SH-SY5Y (cell line): ENCODE data around the gene WNK1.

Experiments
- GATA2 ChIP-seq: IDR thresholded peaks from 2 replicates; pipeline ENCODE4 v1.6.1; 2011; ENCODE audit warnings: mild to moderate bottlenecking, low read depth, low read length
- GATA3 ChIP-seq: IDR thresholded peaks from 2 replicates; pipeline ENCODE4 v1.6.1; 2011; ENCODE audit warnings: low read depth, mild to moderate bottlenecking, low read length, moderate library complexity

Gene WNK1

DNA sequence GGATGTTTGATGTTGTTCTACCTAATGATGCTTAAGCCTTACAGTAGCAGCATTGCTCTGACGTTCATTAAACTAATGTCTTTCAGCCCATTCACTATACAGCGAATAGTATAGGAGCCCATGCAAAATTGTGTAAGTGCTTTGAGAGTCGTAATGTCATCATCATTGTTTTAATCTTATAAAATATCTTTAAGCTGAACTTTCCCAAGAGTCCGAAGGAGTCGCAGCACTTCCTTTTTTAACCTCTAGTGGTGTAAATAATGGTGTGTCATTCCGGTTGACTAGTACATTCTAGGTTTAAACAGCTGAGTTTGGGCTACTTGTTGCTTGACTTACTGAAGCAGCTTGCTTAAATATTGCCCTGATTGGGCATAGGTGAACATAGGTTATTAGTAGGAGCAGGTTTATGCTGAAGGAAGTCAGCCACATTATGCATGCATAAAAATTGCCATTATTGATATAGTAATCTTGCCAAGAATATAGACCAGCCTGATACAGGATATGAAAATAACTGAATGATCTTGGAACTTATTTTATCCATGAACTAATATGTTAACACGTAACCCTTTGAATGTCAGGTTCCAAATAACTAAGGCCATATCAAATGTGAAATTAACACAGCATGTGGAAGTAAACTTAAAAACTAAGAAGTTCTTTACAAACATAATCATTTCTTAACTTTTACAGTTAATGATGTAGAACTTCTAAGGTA lies 2.6 kb downstream of the WNK1 start:
- TF ChIP-seq GATA3 (no peak), GATA2 (no peak)

DNA sequence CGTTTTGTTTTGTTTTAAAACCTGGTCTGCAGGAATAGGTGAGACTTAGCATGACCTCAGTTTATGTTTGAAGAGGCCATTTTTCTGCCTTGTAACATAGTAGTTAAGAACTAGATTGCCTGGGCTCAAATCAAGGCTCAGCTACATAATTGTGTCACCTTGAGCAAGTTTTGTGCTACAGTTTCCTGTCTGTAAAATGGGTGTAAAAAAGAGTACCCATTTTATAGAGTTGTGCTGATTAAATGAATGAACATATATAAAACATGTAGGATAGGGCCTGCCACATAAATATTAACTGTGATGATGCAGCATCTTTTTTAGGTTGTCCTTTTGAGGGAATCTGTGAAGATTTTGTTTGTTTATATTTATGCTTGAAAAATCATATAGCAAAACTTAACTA lies 7.2 kb downstream of the WNK1 start:
- no peak for TF ChIP-seq GATA3
- no peak for TF ChIP-seq GATA2

DNA sequence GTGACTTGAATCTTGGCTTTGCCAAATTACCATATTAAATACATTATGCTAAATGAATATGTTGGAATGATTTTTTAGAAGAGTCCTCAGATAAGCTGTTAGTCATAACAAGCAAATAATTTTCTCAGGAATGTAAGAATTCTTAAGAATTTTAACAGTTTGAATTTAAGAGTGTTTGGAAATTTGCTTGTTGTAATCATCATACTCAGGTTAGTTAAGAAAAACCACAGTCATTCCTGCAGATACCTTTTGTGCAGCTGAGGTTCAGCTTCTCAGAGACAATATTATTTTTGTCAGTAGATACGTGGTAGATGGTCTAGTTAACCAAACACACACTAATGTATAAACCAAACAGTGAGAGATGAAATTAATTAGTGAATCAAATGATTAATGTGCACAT lies 8.9 kb downstream of the WNK1 start:
- TF ChIP-seq GATA3 (no peak), GATA2 (no peak)

DNA sequence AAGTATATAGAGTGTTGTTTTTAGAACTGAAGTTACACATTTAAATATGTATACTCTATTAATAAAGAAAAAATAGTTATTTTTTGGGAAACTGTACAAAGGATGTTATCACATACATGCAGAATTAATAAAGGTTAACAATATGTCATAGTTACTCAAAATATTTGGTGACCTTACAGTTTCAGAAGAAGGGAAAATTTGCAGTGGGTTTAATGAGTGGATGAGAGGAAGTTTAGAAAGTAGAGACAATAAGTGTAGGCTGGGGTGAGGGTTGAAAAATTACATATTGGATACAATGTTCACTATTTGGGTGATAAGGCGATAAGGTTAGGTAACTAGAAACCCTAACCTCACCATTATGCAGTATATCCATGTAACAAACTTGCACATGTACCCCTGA lies 13.5 kb downstream of the WNK1 start:
- TF ChIP-seq GATA2: no peak
- TF ChIP-seq GATA3: no peak

DNA sequence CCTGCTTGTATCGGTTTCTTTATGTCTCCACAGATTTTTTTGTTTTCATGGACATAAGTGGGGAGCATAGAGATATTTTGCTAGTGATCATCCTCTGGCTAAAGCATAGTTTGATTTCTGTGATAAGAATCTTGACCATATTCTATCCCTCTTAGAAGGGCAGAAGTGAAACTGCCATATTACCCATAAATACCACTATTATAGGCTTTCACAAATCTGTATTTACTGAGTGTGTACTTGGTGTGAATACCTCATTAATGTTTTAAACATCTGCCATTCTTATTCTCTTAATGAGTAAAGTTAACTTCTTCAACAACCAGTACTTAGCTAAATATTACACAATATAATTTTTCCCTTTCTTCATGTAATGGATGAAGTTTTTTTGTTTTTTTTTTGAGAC lies 16.1 kb downstream of the WNK1 start:
- no peak for TF ChIP-seq GATA2
- TF ChIP-seq GATA3: no peak

- TF ChIP-seq GATA2 (no peak), GATA3 (no peak)
Observed at GRCh38 chr12:770479-770878, 18.1 kb downstream of the WNK1 start.

GRCh38 chr12:772056-772697 lies 19.8 kb downstream of the WNK1 start:
- no peak for TF ChIP-seq GATA3
- TF ChIP-seq GATA2: no peak

DNA sequence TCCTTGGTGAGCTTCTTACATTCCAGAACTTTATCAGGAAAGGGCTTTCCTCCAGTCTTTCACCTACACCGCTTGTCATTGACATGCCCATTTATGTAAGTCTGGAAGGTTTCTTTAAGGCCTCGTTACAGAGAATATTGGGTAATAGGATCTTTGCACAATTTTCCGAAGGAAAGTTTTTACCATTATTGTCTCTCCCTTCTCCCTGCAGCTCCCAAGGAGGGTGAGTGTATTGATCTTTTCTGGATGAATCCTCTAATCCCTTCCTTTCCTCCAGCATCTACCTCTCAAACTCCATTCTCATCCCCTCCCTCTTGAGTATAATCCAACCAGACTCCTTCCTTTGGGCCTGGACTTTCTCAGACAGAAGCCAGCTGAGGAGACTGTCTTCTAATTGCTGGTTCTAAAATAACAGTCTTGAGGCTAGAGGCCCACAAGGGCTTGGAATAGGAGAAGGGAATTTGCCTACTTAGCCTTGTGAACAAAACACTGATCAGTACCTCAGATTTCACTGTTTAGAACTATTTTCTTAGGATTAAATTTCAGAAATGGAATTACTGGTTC lies 21.8 kb downstream of the WNK1 start:
- no peak for TF ChIP-seq GATA3
- TF ChIP-seq GATA2: no peak

- TF ChIP-seq GATA3: no peak
- no peak for TF ChIP-seq GATA2
Observed at GRCh38 chr12:777550-778047, 25.2 kb downstream of the WNK1 start.

DNA sequence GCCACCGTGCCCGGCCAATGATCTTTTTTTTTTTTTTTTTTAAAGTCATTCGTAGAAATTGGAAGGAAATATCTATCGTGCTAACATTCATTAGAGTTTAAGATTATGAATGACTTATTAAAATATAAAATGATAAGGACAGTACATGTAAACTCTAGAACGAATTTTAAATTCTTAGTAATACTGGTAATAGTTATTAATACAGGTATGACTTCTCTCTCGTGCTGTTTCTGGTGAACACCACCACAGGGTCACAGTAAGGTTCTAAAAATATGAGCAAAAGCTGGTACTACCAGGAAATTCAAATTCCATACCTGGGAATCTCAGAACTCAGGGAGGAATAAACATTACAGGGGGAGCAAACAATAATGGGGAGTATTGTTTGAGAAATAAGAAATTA lies 26.2 kb downstream of the WNK1 start:
- TF ChIP-seq GATA2 (no peak), GATA3 (no peak)

DNA sequence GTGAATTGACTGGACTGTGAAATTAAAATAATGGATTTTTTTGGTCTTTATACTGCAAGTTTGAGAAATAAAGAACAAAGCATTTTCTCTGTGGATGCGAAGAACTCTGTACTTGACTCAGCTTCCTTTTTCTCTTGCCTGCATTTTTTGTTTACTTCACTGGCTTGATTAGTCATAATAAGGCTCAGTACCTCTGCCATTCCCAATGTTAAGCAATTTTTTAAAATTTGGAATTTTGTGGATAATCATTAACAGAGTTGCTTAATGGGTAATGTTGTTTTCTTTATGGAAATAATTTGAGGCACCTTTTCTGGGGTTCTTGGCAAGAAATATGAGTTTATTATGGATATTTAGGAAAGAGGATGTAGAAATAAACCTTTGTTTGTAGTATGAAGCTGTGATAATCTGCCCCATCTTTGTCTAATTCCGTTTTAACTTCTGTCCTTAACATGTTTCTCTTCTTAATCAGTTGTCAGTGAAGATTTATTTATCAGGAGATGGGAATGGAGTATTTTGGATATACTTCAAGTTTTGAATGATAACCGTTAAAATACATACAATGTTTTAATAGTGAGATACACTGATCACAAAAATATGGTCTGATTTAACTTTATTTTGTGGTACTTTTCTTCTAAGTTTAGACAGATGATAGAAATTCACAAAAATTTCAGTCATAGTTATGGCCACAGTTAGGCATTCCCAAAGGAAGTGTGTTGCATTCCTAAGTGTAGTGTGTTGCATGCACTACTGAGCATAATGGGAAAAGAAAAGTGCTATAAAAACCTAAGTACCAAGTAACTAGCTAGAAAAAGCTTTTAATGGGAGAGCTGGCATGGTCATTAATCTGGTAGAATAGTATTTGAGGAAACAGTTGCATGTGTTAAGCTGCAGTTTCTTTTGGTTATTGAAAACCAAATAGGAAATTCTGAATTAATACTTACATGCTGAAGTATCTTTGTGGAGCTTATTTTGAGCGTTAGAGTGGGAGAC lies 27.7 kb downstream of the WNK1 start:
- TF ChIP-seq GATA3: no peak
- TF ChIP-seq GATA2: no peak

DNA sequence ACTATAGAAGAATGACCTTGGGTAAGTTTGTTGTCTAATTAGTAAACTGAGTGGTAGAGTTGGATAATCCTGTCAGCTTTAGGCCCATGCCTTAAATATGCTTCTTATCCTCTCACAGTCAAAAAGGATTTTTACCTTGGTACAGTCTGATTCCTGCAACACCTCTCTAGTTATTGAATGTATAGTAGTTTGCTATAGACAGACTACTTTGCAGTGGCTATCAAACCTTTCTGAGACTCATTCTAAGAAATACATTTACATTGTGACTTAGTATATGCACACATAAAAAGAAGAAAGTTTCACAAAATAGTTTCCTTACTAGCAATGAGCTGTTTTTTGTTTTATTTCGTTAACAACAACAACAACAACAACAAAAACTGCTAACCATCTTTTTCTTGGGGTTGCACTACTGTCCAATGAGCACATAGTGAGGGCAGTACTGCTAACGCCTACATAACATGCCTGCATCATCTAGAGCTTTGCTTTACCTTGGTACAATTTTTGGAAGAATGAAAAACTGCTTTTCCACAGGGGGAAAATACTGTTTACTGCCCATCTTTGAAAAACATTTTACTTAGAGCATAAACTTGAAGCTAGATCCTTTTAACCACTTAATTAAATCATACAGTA lies 28.5 kb downstream of the WNK1 start:
- TF ChIP-seq GATA3: no peak
- TF ChIP-seq GATA2: no peak

DNA sequence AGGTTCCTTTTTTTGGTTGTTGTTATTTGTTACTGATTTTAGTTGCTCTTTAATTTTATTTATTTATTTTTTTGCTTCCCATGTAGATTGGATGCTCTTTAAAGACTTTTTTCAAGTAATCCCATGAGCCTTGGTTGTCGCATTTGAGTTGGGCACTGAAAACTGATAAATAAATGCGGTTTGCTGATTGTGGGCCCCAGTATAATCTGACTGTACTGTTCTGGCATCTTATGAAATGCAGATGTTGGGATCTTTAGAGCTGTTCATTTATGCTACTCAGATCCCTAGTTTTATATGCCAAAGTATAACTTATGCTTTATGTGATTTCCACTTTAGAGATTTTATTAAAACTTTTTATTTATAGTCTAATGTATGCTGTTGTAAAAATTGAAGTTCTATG lies 33.3 kb downstream of the WNK1 start:
- TF ChIP-seq GATA3 (no peak), GATA2 (no peak)
